HepG2 (cell line): ENCODE data around the gene NOTO. TPM values are rescaled to one million over a fixed set of nuclear protein-coding genes. Genes with fewer than 3 reads are reported as not detected.

Source experiments
- ATAC-seq: fragments of 200-7000 bp; cut with Tn5 transposase; 3 replicates; pipeline ENCODE4 v1.9.1; 2020; ENCODE audit warnings: mild to moderate bottlenecking, moderate library complexity
- BruUV-seq: library from RNA; stranded (reverse); fragments of 400-500 nt; replicated peaks from 2 replicates; lab custom pipeline; 2021; lab: Mats Ljungman, UMichigan
- CTCF ChIA-PET: fragments of 300-600 bp; formaldehyde crosslinking; extraction: SDS; loops from one replicate; lab custom pipeline; 2021; ENCODE audit warnings: low total read pairs, inconsistent platforms, low intra/inter-chr PET ratio; lab: Yijun Ruan, JAX
- POLR2A ChIA-PET: fragments of 350-600 bp; sonication (Branson Sonifier 250); formaldehyde crosslinking; loops from one replicate; lab custom pipeline; 2020; ENCODE audit warnings: antibody characterized with exemption, inconsistent platforms; lab: Yijun Ruan, JAX
- DNase-seq: peaks from one replicate; pipeline ENCODE4 v3.0.0-alpha.2; 2015; ENCODE audit warnings: low spot score
- FAIRE-seq: peaks from 3 replicates; lab custom pipeline; 2011; peaks lifted over from hg19 to GRCh38; lab: Jason Lieb, UNC
- H2AFZ ChIP-seq: one replicate; pipeline ENCODE4 v1.6.1; 2011; ENCODE audit warnings: low read length, inconsistent platforms
- H3K27ac ChIP-seq: fragments of 300-600 bp; 3 replicates; pipeline ENCODE4 v1.8.0; 2011; ENCODE audit warnings: mixed run types, mild to moderate bottlenecking, mixed read lengths, low read length, inconsistent platforms; ENCODE audit not compliant: insufficient read depth; ENCODE audit errors: extremely low read length
- H3K27me3 ChIP-seq, 2 experiments: fragments of 200-600 bp in 1 of 2; 2 replicates in 1 of 2; 3 replicates in 1 of 2; pipeline versions ENCODE4 v1.6.0 to v1.8.0; 2011; ENCODE audit warnings: low read length in 2 of 2, mild to moderate bottlenecking in 2 of 2, moderate library complexity in 2 of 2, inconsistent platforms in 1 of 2; ENCODE audit not compliant: insufficient read depth in 2 of 2, control insufficient read depth in 1 of 2
- H3K36me3 ChIP-seq, 2 experiments: fragments of 200-600 bp in 1 of 2; replicated peaks in 1 of 2; 2 replicates in 1 of 2; 3 replicates in 1 of 2; pipeline versions ENCODE4 v1.5.1 to v1.8.0; 2011; ENCODE audit warnings: low read length in 2 of 2, inconsistent platforms in 1 of 2; ENCODE audit not compliant: insufficient read depth in 2 of 2, control insufficient read depth in 1 of 2
- H3K4me1 ChIP-seq: 2 replicates; pipeline ENCODE4 v1.5.1; 2012; ENCODE audit warnings: low read length, inconsistent platforms; ENCODE audit not compliant: insufficient read depth
- H3K4me2 ChIP-seq: 2 replicates; pipeline ENCODE4 v1.6.0; 2011; ENCODE audit warnings: low read depth, low read length, inconsistent platforms
- H3K4me3 ChIP-seq, 3 experiments: fragments of 200-600 bp in 1 of 3; sonication (generic), shearing (Covaris generic) in 1 of 3; replicated peaks in 1 of 3; 2 replicates each; pipeline ENCODE4 v1.5.1; 2011 to 2016; ENCODE audit warnings: low read length in 3 of 3, inconsistent platforms in 2 of 3, low read depth in 2 of 3, mild to moderate bottlenecking in 2 of 3, control low read depth in 1 of 3, mixed read lengths in 1 of 3; ENCODE audit not compliant: insufficient read depth in 1 of 3
- H3K79me2 ChIP-seq: one replicate; pipeline ENCODE4 v1.6.1; 2011; ENCODE audit warnings: low read length, inconsistent platforms; ENCODE audit not compliant: insufficient read depth
- H3K9ac ChIP-seq: 2 replicates; pipeline ENCODE4 v1.6.0; 2011; ENCODE audit warnings: mild to moderate bottlenecking, low read depth, low read length, inconsistent platforms; ENCODE audit not compliant: insufficient read depth
- H3K9me3 ChIP-seq: 2 replicates; pipeline ENCODE4 v1.5.1; 2012; ENCODE audit warnings: mild to moderate bottlenecking, low read length
- H4K20me1 ChIP-seq: 2 replicates; pipeline ENCODE4 v1.6.0; 2011; ENCODE audit warnings: inconsistent platforms, mild to moderate bottlenecking, low read length, moderate library complexity; ENCODE audit not compliant: insufficient read depth
- ADNP ChIP-seq: sonication (generic); formaldehyde crosslinking; IDR thresholded peaks from 2 replicates; pipeline ENCODE4 v1.4.0; 2020; ENCODE audit warnings: missing genetic modification reagents
- ARID4A ChIP-seq: sonication (generic); formaldehyde crosslinking; IDR thresholded peaks from 2 replicates; pipeline ENCODE4 v1.5.0; 2020; ENCODE audit warnings: mild to moderate bottlenecking, missing genetic modification reagents, borderline replicate concordance
- CENPBD1 ChIP-seq: sonication (generic); formaldehyde crosslinking; IDR thresholded peaks from 2 replicates; pipeline ENCODE4 v1.8.0; 2022; ENCODE audit warnings: missing genetic modification reagents, low read depth, mild to moderate bottlenecking, borderline replicate concordance
- IKZF5 ChIP-seq: IDR thresholded peaks from 2 replicates; pipeline ENCODE4 v1.6.1; 2018; ENCODE audit warnings: missing genetic modification reagents, mild to moderate bottlenecking, missing compliant biosample characterization
- MIER3 ChIP-seq: IDR thresholded peaks from 2 replicates; pipeline ENCODE4 v1.6.1; 2016; ENCODE audit warnings: missing compliant biosample characterization, borderline replicate concordance
- PCBP2 ChIP-seq: fragments of 200-400 bp; formaldehyde crosslinking; optimal IDR thresholded peaks from 2 replicates; pipeline ENCODE3; 2018; ENCODE audit warnings: low read length, low read depth; ENCODE audit not compliant: poor library complexity, severe bottlenecking
- PHF21A ChIP-seq: sonication (generic); formaldehyde crosslinking; IDR thresholded peaks from 2 replicates; pipeline ENCODE4 v1.5.0; 2020; ENCODE audit warnings: mild to moderate bottlenecking, missing genetic modification reagents
- TCF12 ChIP-seq, 2 experiments: fragments of 450-650 bp in 1 of 2; sonication (generic) in 1 of 2; formaldehyde crosslinking in 1 of 2; IDR thresholded peaks; 2 replicates each; pipeline versions ENCODE4 v1.6.1 to v1.8.0; 2017 to 2022; ENCODE audit warnings: antibody characterized with exemption in 1 of 2, mild to moderate bottlenecking in 1 of 2, missing genetic modification reagents in 1 of 2, moderate library complexity in 1 of 2
- ZFX ChIP-seq: sonication (generic); formaldehyde crosslinking; IDR thresholded peaks from 2 replicates; pipeline ENCODE4 v1.4.0; 2020; ENCODE audit warnings: mild to moderate bottlenecking, low read depth, missing genetic modification reagents, moderate library complexity
- ZHX2 ChIP-seq, 2 experiments: sonication (generic) in 1 of 2; formaldehyde crosslinking in 1 of 2; IDR thresholded peaks; 2 replicates each; pipeline versions ENCODE4 v1.6.1 to v1.9.0; 2014 to 2022; ENCODE audit warnings: antibody characterized with exemption in 1 of 2, borderline replicate concordance in 1 of 2, inconsistent platforms in 1 of 2, low read depth in 1 of 2, missing genetic modification reagents in 1 of 2
- ZNF12 ChIP-seq: sonication (generic); formaldehyde crosslinking; IDR thresholded peaks from 2 replicates; pipeline ENCODE4 v1.5.0; 2020; ENCODE audit warnings: missing genetic modification reagents
- ZNF205 ChIP-seq: IDR thresholded peaks from 2 replicates; pipeline ENCODE4 v1.6.1; 2018; ENCODE audit warnings: missing biosample characterization, missing genetic modification reagents
- WGBS: methylation state at CpG from one replicate; pipeline ENCODE4 v1.1.6; 2017; ENCODE audit warnings: low lambda C conversion rate; 5-methylcytosine and 5-hydroxymethylcytosine counted together
- in situ Hi-C: cut with HindIII; loops from 2 replicates; pipeline ENCODE4 v1.10.0; 2017; ENCODE audit warnings: low pct_unique_long_range_greater_than_20kb; ENCODE audit not compliant: extremely low pct_ligation_motif_present
- intact Hi-C: fragments of 100-400 bp; cut with micrococcal nuclease; formaldehyde crosslinking; loops from one replicate; pipeline ENCODE4 v1.10.0; 2022; ENCODE audit not compliant: unreplicated experiment
- polyA plus RNA-seq, 8 experiments: library from polyadenylated mRNA; depleted of rRNA in 3 of 8; stranded (reverse) in 7 of 8; unstranded in 1 of 8; fragments of >200 nt; fragmentation: Illumina TruSeq in 4 of 8; extraction: Trizol in 4 of 8; gene quantifications; 2 replicates each; pipeline versions ENCODE4 v1.2.1 to v1.2.3, GENCODE V29; 2011 to 2016; ENCODE audit warnings: low read depth in 4 of 8, missing spikeins in 1 of 8, mixed read lengths in 1 of 8; ENCODE audit not compliant: insufficient read depth in 1 of 8
- total RNA-seq, 5 experiments: library from RNA; depleted of rRNA; stranded (reverse); fragments of >200 nt; fragmentation: Illumina TruSeq; extraction: Trizol; gene quantifications; 2 replicates each; pipeline ENCODE4 v1.2.3, GENCODE V29; 2016; ENCODE audit warnings: low read depth in 1 of 5

The NOTO gene
- total and polyA plus RNA-seq, 2 of the 13 experiments (the other 11 are each of a cell fraction or from before 2014, with no cell fraction given): not detected

- intact Hi-C loops: no loop called here
- Histone ChIP-seq H3K4me2 (no peak overlapping the region), H3K9me3 (no peaks in the 10 kb centered on the region), H4K20me1 (no peaks in the 10 kb centered on the region), H3K36me3 (no peaks in the 10 kb centered on the region), H3K4me1 (peaks cover 45% of the 10 kb centered on the region), H3K27me3 (peaks cover 0 to 8% of the 10 kb centered on the region in 2 experiments; a peak in 1 of 5 replicates), H3K79me2 (no peaks in the 10 kb centered on the region), H3K4me3 (no peak overlapping the region), H3K9ac (no peak overlapping the region), H3K27ac (no peak overlapping the region), H2AFZ (no peak overlapping the region)
- in situ Hi-C loops: no loop called here
- no peak for DNase-seq
- no peak for FAIRE-seq
- no TSS peak for BruUV-seq
- ChIA-PET POLR2A (interaction anchor here (1.3 to 2.0 kb wide), 2 partner anchors 13 to 28 kb away, joined by 6 to 7 read pairs; partner anchors contain the start of gene CCT7), CTCF (no interaction called here)
- ATAC-seq: no peak
- 81% methylated on average over 6 of the region's 6 CpGs for WGBS
- no peak for TF ChIP-seq ZNF205
- TF ChIP-seq ADNP (CRISPR knock-in tag): no peak
- no peak for TF ChIP-seq ZHX2 (IDR thresholded peaks at IDR 0.05; ENCODE audit: low read depth)
- no peak for TF ChIP-seq ZHX2 (CRISPR knock-in tag; IDR thresholded peaks at IDR 0.05; ENCODE audit: borderline replicate concordance)
- TF ChIP-seq IKZF5 (CRISPR knock-in tag): no peak
- TF ChIP-seq MIER3 (CRISPR knock-in tag): no peak
- no peak for TF ChIP-seq ARID4A (CRISPR knock-in tag)
- no peak for TF ChIP-seq CENPBD1
- no peak for TF ChIP-seq ZNF12 (CRISPR knock-in tag)
- no peak for TF ChIP-seq TCF12 (IDR thresholded peaks at IDR 0.05)
- no peak for TF ChIP-seq TCF12 (CRISPR knock-in tag; IDR thresholded peaks at IDR 0.05)
- TF ChIP-seq PCBP2: no peak
- TF ChIP-seq PHF21A (CRISPR knock-in tag): no peak
- no peak for TF ChIP-seq ZFX (CRISPR knock-in tag)
Observed at GRCh38 chr2:73205611-73206010, 3.2 kb downstream of the NOTO start.
